Uterus (tissue), 4 donors: ENCODE measurements around the gene AKT1. TPM values are rescaled to one million over a fixed set of nuclear protein-coding genes. Genes with fewer than 3 reads are reported as not detected.
A peak's percentile ranks its signal among the peaks of the same experiment; 100 is the strongest.

ENCODE experiments used
- DNase-seq, 2 donors: peaks; one replicate each; pipeline ENCODE4 v3.0.0-alpha.2; 2019 to 2020
- H3K27ac ChIP-seq, 2 donors: fragments of 200-600 bp; sonication (generic); 1 replicate in 1 of 2; 2 replicates in 1 of 2; pipeline ENCODE4 v1.5.1; 2016 to 2018
- H3K27me3 ChIP-seq, 2 donors: fragments of 200-600 bp; sonication (generic); one replicate each; pipeline ENCODE4 v1.5.1; 2018 to 2019; ENCODE audit warnings: control low read depth in 1 of 2
- H3K36me3 ChIP-seq, 2 donors: fragments of 200-600 bp; sonication (generic); one replicate each; pipeline ENCODE4 v1.5.1; 2019; ENCODE audit warnings: control low read depth in 1 of 2
- H3K4me1 ChIP-seq, 2 donors: fragments of 200-600 bp; sonication (generic); one replicate each; pipeline ENCODE4 v1.5.1; 2018 to 2019; ENCODE audit warnings: control low read depth in 1 of 2
- H3K4me3 ChIP-seq, 2 donors: fragments of 200-600 bp; sonication (generic); 1 replicate in 1 of 2; 2 replicates in 1 of 2; pipeline ENCODE4 v1.5.1; 2018 to 2019; ENCODE audit warnings: mild to moderate bottlenecking in 1 of 2
- H3K9me3 ChIP-seq, 2 donors: fragments of 200-600 bp; sonication (generic); one replicate each; pipeline ENCODE4 v1.5.1; 2019; ENCODE audit warnings: control low read depth in 1 of 2
- POLR2A ChIP-seq, 2 donors: fragments of 450-650 bp; IDR thresholded peaks; one replicate each; pipeline ENCODE4 v1.6.1; 2016; ENCODE audit warnings: antibody characterized with exemption in 2 of 2, mild to moderate bottlenecking in 1 of 2, moderate library complexity in 1 of 2
- intact Hi-C: fragments of 100-400 bp; cut with DNase I; formaldehyde crosslinking; loops from one replicate; pipeline ENCODE4 v1.15.1; 2023; ENCODE audit warnings: low total_unique reads
- total RNA-seq, 4 donors: library from RNA; depleted of rRNA in 3 of 4; stranded (reverse); fragments of >200 nt in 3 of 4; gene quantifications; one replicate each; pipeline versions ENCODE4 v1.1.0 to v1.2.4, GENCODE V29; 2014 to 2023
- TF ChIP-seq, protein P1 (sequence below), 4 experiments: fragments of 200-600 bp in 2 of 4; fragments of 450-650 bp in 2 of 4; sonication (generic) in 2 of 4; IDR thresholded peaks; one replicate each; pipeline ENCODE4 v1.5.1; 2016 to 2019; ENCODE audit warnings: antibody characterized with exemption in 4 of 4, mild to moderate bottlenecking in 2 of 4, moderate library complexity in 1 of 4
- donor health status: DM: yes; HTN: yes; CAD: no.

The AKT1 gene
- total RNA-seq, 4 donors from 2014 or later: 42.9 to 121 (median 101) TPM

- H3K36me3 ChIP-seq: no peaks in the 10 kb centered on the region
- peak overlapping the region; percentile 29 to 62 for H3K27ac ChIP-seq
- no peaks in the 10 kb centered on the region for H3K27me3 ChIP-seq
- H3K9me3 ChIP-seq: no peaks in the 10 kb centered on the region
- TF ChIP-seq POLR2A (IDR thresholded peaks at IDR 0.05): no peak
- TF ChIP-seq, protein P1, sequence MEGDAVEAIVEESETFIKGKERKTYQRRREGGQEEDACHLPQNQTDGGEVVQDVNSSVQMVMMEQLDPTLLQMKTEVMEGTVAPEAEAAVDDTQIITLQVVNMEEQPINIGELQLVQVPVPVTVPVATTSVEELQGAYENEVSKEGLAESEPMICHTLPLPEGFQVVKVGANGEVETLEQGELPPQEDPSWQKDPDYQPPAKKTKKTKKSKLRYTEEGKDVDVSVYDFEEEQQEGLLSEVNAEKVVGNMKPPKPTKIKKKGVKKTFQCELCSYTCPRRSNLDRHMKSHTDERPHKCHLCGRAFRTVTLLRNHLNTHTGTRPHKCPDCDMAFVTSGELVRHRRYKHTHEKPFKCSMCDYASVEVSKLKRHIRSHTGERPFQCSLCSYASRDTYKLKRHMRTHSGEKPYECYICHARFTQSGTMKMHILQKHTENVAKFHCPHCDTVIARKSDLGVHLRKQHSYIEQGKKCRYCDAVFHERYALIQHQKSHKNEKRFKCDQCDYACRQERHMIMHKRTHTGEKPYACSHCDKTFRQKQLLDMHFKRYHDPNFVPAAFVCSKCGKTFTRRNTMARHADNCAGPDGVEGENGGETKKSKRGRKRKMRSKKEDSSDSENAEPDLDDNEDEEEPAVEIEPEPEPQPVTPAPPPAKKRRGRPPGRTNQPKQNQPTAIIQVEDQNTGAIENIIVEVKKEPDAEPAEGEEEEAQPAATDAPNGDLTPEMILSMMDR (IDR thresholded peaks at IDR 0.05): no peak
- no peak overlapping the region for H3K4me3 ChIP-seq
- intact Hi-C loops: loop anchor here (5.0 kb wide), 1 partner anchor 58 kb away; no protein-coding TSS in a partner anchor
- peaks cover 0 to 8% of the 10 kb centered on the region in 2 donors for H3K4me1 ChIP-seq
- no peak for DNase-seq
These were observed 26.1 kb downstream of the AKT1 start for GRCh38 chr14:104769324-104770071.

DNA sequence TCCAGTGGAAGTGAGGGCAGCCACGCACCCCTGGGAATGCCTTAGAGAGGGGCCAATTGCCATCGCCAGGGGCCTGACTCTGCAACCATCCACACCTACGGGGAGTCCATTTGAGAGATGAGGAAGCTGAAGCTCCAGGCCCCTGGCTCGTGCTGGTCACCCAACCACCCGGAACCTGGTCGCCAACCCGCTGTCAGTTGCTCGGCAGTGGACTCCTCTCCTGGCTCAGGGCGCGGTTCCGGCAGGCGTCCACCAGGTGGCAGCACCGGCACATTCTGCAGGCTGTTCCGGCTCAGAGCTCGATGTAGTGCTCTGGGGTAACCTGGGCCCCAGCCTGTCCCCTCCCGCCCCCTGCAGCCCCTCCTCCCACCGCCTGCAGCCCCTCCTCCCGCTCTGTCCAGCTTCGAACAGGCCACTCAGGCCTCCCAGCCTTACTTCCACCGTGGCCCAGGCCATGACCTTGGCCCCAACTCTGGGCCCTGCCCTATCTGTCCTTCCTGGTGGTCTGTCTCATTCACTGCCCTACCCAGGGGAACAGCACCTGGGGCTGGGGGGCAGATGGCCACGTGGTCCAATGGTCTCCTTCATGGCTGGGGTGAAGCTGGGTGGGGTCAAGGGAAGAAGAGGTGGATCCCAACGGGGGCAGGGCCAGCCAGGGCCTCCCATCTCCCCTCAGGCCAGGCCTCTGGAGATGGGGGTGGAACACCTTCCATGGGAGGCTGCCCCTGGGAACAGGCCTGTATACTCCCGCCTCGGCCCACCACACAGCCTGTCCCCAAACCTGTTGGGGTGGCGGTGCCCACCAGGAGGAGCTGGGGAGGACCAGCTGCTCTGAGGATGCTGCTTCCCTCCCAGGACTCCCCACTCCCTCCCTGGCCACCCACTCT, 26.9 kb downstream of the AKT1 start:
- Histone ChIP-seq H3K4me1 (peaks cover 0 to 8% of the 10 kb centered on the region in 2 donors), H3K27ac (peak overlapping the region; percentile 4 to 62), H3K36me3 (no peaks in the 10 kb centered on the region), H3K4me3 (no peak overlapping the region), H3K9me3 (no peaks in the 10 kb centered on the region), H3K27me3 (no peaks in the 10 kb centered on the region)
- DNase-seq: peak; percentile 89 to 92
- intact Hi-C loops: no loop called here
- TF ChIP-seq, protein P1 (IDR thresholded peaks at IDR 0.05): peak; percentile 92 to 95 (median 92)
- TF ChIP-seq POLR2A (IDR thresholded peaks at IDR 0.05): no peak

- intact Hi-C loops: no loop called here
- H3K27ac ChIP-seq: no peak overlapping the region
These were observed 28.0 kb downstream of the AKT1 start for GRCh38 chr14:104767634-104767918.

GRCh38 chr14:104766863-104767633, 28.5 kb downstream of the AKT1 start:
- peaks cover 0 to 8% of the 10 kb centered on the region in 2 donors for H3K4me1 ChIP-seq
- no peaks in the 10 kb centered on the region for H3K36me3 ChIP-seq
- no peak overlapping the region for H3K27ac ChIP-seq
- TF ChIP-seq, protein P1 (IDR thresholded peaks at IDR 0.05): no peak
- no peak for TF ChIP-seq POLR2A (IDR thresholded peaks at IDR 0.05)
- intact Hi-C loops: no loop called here
- no peak overlapping the region for H3K4me3 ChIP-seq
- H3K9me3 ChIP-seq: no peaks in the 10 kb centered on the region
- no peak for DNase-seq
- H3K27me3 ChIP-seq: no peaks in the 10 kb centered on the region

More at GRCh38 chr14:104767634-104767918, 28.0 kb downstream of the AKT1 start:
- Histone ChIP-seq H3K27me3 (no peaks in the 10 kb centered on the region), H3K36me3 (no peaks in the 10 kb centered on the region), H3K9me3 (no peaks in the 10 kb centered on the region), H3K4me1 (peaks cover 0 to 8% of the 10 kb centered on the region in 2 donors), H3K4me3 (no peak overlapping the region)
- no peak for DNase-seq
- TF ChIP-seq POLR2A (IDR thresholded peaks at IDR 0.05): no peak
- TF ChIP-seq, protein P1 (IDR thresholded peaks at IDR 0.05): no peak
